Activated B cell treated with CpG ODN at 0.5 μM for 24 hours (primary cell): ENCODE measurements around the gene HDHD5. TPM values are rescaled to one million over a fixed set of nuclear protein-coding genes. Genes with fewer than 3 reads are reported as not detected.

ENCODE experiments used
- ATAC-seq: fragments of 200-7000 bp; cut with Tn5 transposase; one replicate; pipeline ENCODE4 v1.10.0; 2021; ENCODE audit warnings: low read depth, mild to moderate bottlenecking, moderate library complexity
- CTCF ChIA-PET: fragments of 350-600 bp; sonication (Branson Sonifier 250); formaldehyde crosslinking; loops from one replicate; lab custom pipeline; 2021; ENCODE audit warnings: antibody characterized with exemption; lab: Charles Lee
- POLR2A ChIA-PET: fragments of 350-600 bp; sonication (Branson Sonifier 250); formaldehyde crosslinking; loops from one replicate; lab custom pipeline; 2021; ENCODE audit warnings: antibody characterized with exemption; lab: Charles Lee
- DNase-seq: peaks from one replicate; pipeline ENCODE4 v3.0.0; 2022
- H3K27ac Mint-ChIP-seq: one replicate; pipeline ENCODE4 v1.8.0; 2020; ENCODE audit warnings: mixed read lengths
- H3K27me3 Mint-ChIP-seq: one replicate; pipeline ENCODE4 v1.8.0; 2021; ENCODE audit warnings: mixed read lengths
- H3K36me3 Mint-ChIP-seq: one replicate; pipeline ENCODE4 v1.8.0; 2021; ENCODE audit warnings: low read depth, mixed read lengths
- H3K4me1 Mint-ChIP-seq: one replicate; pipeline ENCODE4 v1.8.0; 2021; ENCODE audit warnings: mixed read lengths
- H3K4me3 Mint-ChIP-seq: one replicate; pipeline ENCODE4 v1.8.0; 2020; ENCODE audit warnings: mild to moderate bottlenecking, mixed read lengths
- H3K9me3 Mint-ChIP-seq: one replicate; pipeline ENCODE4 v1.8.0; 2020; ENCODE audit warnings: mixed read lengths
- CTCF ChIP-seq: fragments of 200-600 bp; IDR thresholded peaks from one replicate; pipeline ENCODE4 v1.8.0; 2022; ENCODE audit warnings: antibody characterized with exemption, mild to moderate bottlenecking
- intact Hi-C: fragments of 100-400 bp; cut with micrococcal nuclease; formaldehyde crosslinking; loops from one replicate; pipeline ENCODE4 v1.15.1; 2024
- total RNA-seq: library from RNA; stranded (reverse); gene quantifications from 2 replicates; pipeline ENCODE4 v1.2.3, GENCODE V29; 2022

Gene HDHD5
- total RNA-seq, 1 donor from 2014 or later = 25.2 TPM

- Mint-ChIP-seq H3K27me3 (no peaks in the 10 kb centered on the region), H3K36me3 (peaks cover 79% of the 10 kb centered on the region), H3K4me3 (no peak overlapping the region), H3K9me3 (no peaks in the 10 kb centered on the region), H3K27ac (no peak overlapping the region), H3K4me1 (peaks cover 31% of the 10 kb centered on the region)
- intact Hi-C loops = no loop called here
- DNase-seq (no peak), ATAC-seq (no peak)
- POLR2A ChIA-PET = no interaction called here
- CTCF ChIA-PET = no interaction called here
- TF ChIP-seq CTCF = no peak
Observed at GRCh38 chr22:17101475-17102296, 57.4 kb downstream of the HDHD5 start.

GRCh38 chr22:17100621-17101020, 58.5 kb downstream of the HDHD5 start:
- TF ChIP-seq CTCF = no peak
- Mint-ChIP-seq H3K4me3 (no peak overlapping the region), H3K9me3 (no peaks in the 10 kb centered on the region), H3K27ac (no peak overlapping the region), H3K4me1 (peaks cover 28% of the 10 kb centered on the region), H3K36me3 (peaks cover 73% of the 10 kb centered on the region), H3K27me3 (no peaks in the 10 kb centered on the region)
- ChIA-PET CTCF (no interaction called here), POLR2A (no interaction called here)
- intact Hi-C loops = no loop called here
- ATAC-seq (no peak), DNase-seq (no peak)

GRCh38 chr22:17098379-17098819, 60.7 kb downstream of the HDHD5 start:
- Mint-ChIP-seq H3K27me3 (no peaks in the 10 kb centered on the region), H3K36me3 (peaks cover 57% of the 10 kb centered on the region), H3K4me3 (no peak overlapping the region), H3K9me3 (no peaks in the 10 kb centered on the region), H3K4me1 (peaks cover 28% of the 10 kb centered on the region), H3K27ac (peak overlapping the region; percentile 19)
- ChIA-PET CTCF (no interaction called here), POLR2A (interaction anchor here (0.6 to 1.4 kb wide), 2 partner anchors 12 to 429 kb away, joined by 3 to 6 read pairs; no protein-coding TSS in a partner anchor)
- no peak for TF ChIP-seq CTCF
- intact Hi-C loops = no loop called here
- ATAC-seq (peak; percentile 58), DNase-seq (no peak)

- H3K4me3 Mint-ChIP-seq = no peak overlapping the region
- no peaks in the 10 kb centered on the region for H3K27me3 Mint-ChIP-seq
- no peak for DNase-seq
- H3K4me1 Mint-ChIP-seq = peaks cover 28% of the 10 kb centered on the region
- intact Hi-C loops = no loop called here
- H3K27ac Mint-ChIP-seq = no peak overlapping the region
- ChIA-PET CTCF (no interaction called here), POLR2A (interaction anchor here (0.6 to 1.4 kb wide), 2 partner anchors 12 to 429 kb away, joined by 3 to 6 read pairs; no protein-coding TSS in a partner anchor)
- no peak for ATAC-seq
- peaks cover 51% of the 10 kb centered on the region for H3K36me3 Mint-ChIP-seq
- no peaks in the 10 kb centered on the region for H3K9me3 Mint-ChIP-seq
- no peak for TF ChIP-seq CTCF
Observed at GRCh38 chr22:17097701-17098100, 61.4 kb downstream of the HDHD5 start.

DNA sequence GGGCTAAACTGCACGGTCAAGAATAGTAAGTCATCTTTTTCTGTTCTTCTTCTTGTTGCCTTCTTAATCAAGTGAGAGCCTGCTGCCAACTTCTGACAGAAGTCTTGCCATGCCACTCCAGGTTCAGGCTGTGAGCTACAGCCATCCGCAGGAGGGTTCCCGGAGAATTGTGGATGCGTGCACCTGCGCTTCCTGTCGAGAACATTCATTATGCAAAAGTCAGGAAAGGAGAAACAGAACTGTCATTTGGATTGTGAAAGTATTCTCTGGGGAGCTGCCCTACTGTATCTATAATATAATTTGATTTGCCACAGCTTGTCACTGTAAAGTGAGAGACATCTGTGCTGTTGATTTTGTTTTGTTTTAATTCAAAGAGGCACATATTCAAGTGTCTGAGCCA, 62.0 kb downstream of the HDHD5 start:
- ChIA-PET POLR2A (interaction anchor here (1.4 kb wide), 1 partner anchor 11 kb away, joined by 3 read pairs; no protein-coding TSS in a partner anchor), CTCF (interaction anchor here (0.6 to 1.0 kb wide), 2 partner anchors 180 to 405 kb away, joined by 3 read pairs; no protein-coding TSS in a partner anchor)
- DNase-seq = no peak
- H3K4me1 Mint-ChIP-seq = peaks cover 31% of the 10 kb centered on the region
- H3K9me3 Mint-ChIP-seq = no peaks in the 10 kb centered on the region
- ATAC-seq = no peak
- no peak for TF ChIP-seq CTCF
- H3K36me3 Mint-ChIP-seq = peaks cover 47% of the 10 kb centered on the region
- H3K27me3 Mint-ChIP-seq = no peaks in the 10 kb centered on the region
- intact Hi-C loops = no loop called here
- H3K27ac Mint-ChIP-seq = no peak overlapping the region
- no peak overlapping the region for H3K4me3 Mint-ChIP-seq
